Neutrophil (primary cell): ENCODE results near the gene FYTTD1.

Source experiments
- H3K27ac ChIP-seq: fragments of 200-600 bp; sonication (generic); 2 replicates; pipeline ENCODE4 v1.5.1; 2016; ENCODE audit warnings: mild to moderate bottlenecking, moderate library complexity
- H3K27me3 ChIP-seq: fragments of 200-600 bp; sonication (generic); 2 replicates; pipeline ENCODE4 v1.6.0; 2016; ENCODE audit warnings: mild to moderate bottlenecking
- H3K36me3 ChIP-seq: fragments of 200-600 bp; sonication (generic); 2 replicates; pipeline ENCODE4 v1.5.1; 2017
- H3K4me1 ChIP-seq, 2 experiments: fragments of 200-600 bp in 1 of 2; sonication (generic) in 1 of 2; 1 replicate in 1 of 2; 2 replicates in 1 of 2; pipeline versions ENCODE4 v1.5.1 to v1.6.1; 2013 to 2016; ENCODE audit warnings: low read depth in 1 of 2, low read length in 1 of 2, mild to moderate bottlenecking in 1 of 2, moderate library complexity in 1 of 2; ENCODE audit not compliant: control insufficient read depth in 1 of 2, insufficient read depth in 1 of 2
- H3K4me3 ChIP-seq, 2 experiments: fragments of 200-600 bp in 1 of 2; sonication (generic) in 1 of 2; 1 replicate in 1 of 2; 2 replicates in 1 of 2; pipeline ENCODE4 v1.5.1; 2013 to 2016; ENCODE audit warnings: low read depth in 1 of 2, low read length in 1 of 2, mild to moderate bottlenecking in 1 of 2, moderate library complexity in 1 of 2
- H3K9me3 ChIP-seq: fragments of 200-600 bp; sonication (generic); 2 replicates; pipeline ENCODE4 v1.5.1; 2016
- CTCF ChIP-seq: fragments of 200-600 bp; sonication (generic); IDR thresholded peaks from 2 replicates; pipeline ENCODE4 v1.5.1; 2016; ENCODE audit warnings: antibody characterized with exemption

FYTTD1 gene

GRCh38 chr3:197711973-197712707 lies 37.5 kb upstream of the FYTTD1 start:
- H3K9me3 ChIP-seq = no peaks in the 10 kb centered on the region
- H3K4me1 ChIP-seq = no peaks in the 10 kb centered on the region
- H3K36me3 ChIP-seq = peaks cover 34% of the 10 kb centered on the region
- H3K27me3 ChIP-seq = no peaks in the 10 kb centered on the region
- H3K27ac ChIP-seq = peak overlapping the region; percentile 53
- H3K4me3 ChIP-seq = no peak overlapping the region
- no peak for TF ChIP-seq CTCF

GRCh38 chr3:197713477-197713822 lies 36.2 kb upstream of the FYTTD1 start:
- H3K4me3 ChIP-seq = no peak overlapping the region
- H3K27ac ChIP-seq = no peak overlapping the region
- no peaks in the 10 kb centered on the region for H3K9me3 ChIP-seq
- H3K36me3 ChIP-seq = peaks cover 44% of the 10 kb centered on the region
- H3K4me1 ChIP-seq = no peaks in the 10 kb centered on the region
- TF ChIP-seq CTCF = no peak
- no peaks in the 10 kb centered on the region for H3K27me3 ChIP-seq

GRCh38 chr3:197714251-197714650 lies 35.4 kb upstream of the FYTTD1 start:
- Histone ChIP-seq H3K9me3 (no peaks in the 10 kb centered on the region), H3K4me1 (no peaks in the 10 kb centered on the region), H3K4me3 (no peak overlapping the region), H3K27ac (no peak overlapping the region), H3K36me3 (peaks cover 44% of the 10 kb centered on the region), H3K27me3 (no peaks in the 10 kb centered on the region)
- no peak for TF ChIP-seq CTCF

GRCh38 chr3:197718891-197719290 lies 30.8 kb upstream of the FYTTD1 start:
- H3K4me3 ChIP-seq = no peak overlapping the region
- H3K27me3 ChIP-seq = no peaks in the 10 kb centered on the region
- H3K4me1 ChIP-seq = peaks cover 0 to 3% of the 10 kb centered on the region in 2 experiments
- peaks cover 38% of the 10 kb centered on the region for H3K36me3 ChIP-seq
- no peak for TF ChIP-seq CTCF
- no peaks in the 10 kb centered on the region for H3K9me3 ChIP-seq
- H3K27ac ChIP-seq = no peak overlapping the region

GRCh38 chr3:197720694-197721093 lies 29.0 kb upstream of the FYTTD1 start:
- no peak overlapping the region for H3K4me3 ChIP-seq
- no peak for TF ChIP-seq CTCF
- no peaks in the 10 kb centered on the region for H3K27me3 ChIP-seq
- H3K4me1 ChIP-seq = peaks cover 0 to 6% of the 10 kb centered on the region in 2 experiments
- H3K9me3 ChIP-seq = no peaks in the 10 kb centered on the region
- H3K27ac ChIP-seq = no peak overlapping the region
- H3K36me3 ChIP-seq = peaks cover 23% of the 10 kb centered on the region
